HPDE6-E6E7 (cell line): ENCODE measurements around the gene SH3BP5.

Experiments
- DNase-seq: peaks from one replicate; pipeline ENCODE4 v3.0.0; 2011; ENCODE audit warnings: missing footprints; ENCODE audit errors: extremely low spot score

SH3BP5 gene

GRCh38 chr3:15347063-15347736 lies 14.8 kb upstream of the SH3BP5 start:
- DNase-seq = no peak

GRCh38 chr3:15346516-15346915 lies 14.1 kb upstream of the SH3BP5 start:
- DNase-seq = no peak

GRCh38 chr3:15345608-15346137 lies 13.3 kb upstream of the SH3BP5 start:
- no peak for DNase-seq

- DNase-seq = no peak
Measured at GRCh38 chr3:15345066-15345607, 12.8 kb upstream of the SH3BP5 start.

GRCh38 chr3:15342945-15343344 lies 10.6 kb upstream of the SH3BP5 start:
- DNase-seq = no peak

- no peak for DNase-seq
Measured at GRCh38 chr3:15342246-15342645, 9.9 kb upstream of the SH3BP5 start.

- DNase-seq = no peak
Measured at GRCh38 chr3:15341030-15341726, 8.8 kb upstream of the SH3BP5 start.

GRCh38 chr3:15339786-15340215 lies 7.4 kb upstream of the SH3BP5 start:
- DNase-seq = no peak

GRCh38 chr3:15339001-15339400 lies 6.6 kb upstream of the SH3BP5 start:
- no peak for DNase-seq

GRCh38 chr3:15337963-15338362 lies 5.6 kb upstream of the SH3BP5 start:
- no peak for DNase-seq

- DNase-seq = no peak
Measured at GRCh38 chr3:15336057-15336456, 3.7 kb upstream of the SH3BP5 start.

- no peak for DNase-seq
Measured at GRCh38 chr3:15333956-15334263, 1.5 kb upstream of the SH3BP5 start.

- DNase-seq = no peak
Measured at GRCh38 chr3:15333099-15333955, 941 bp upstream of the SH3BP5 start.

GRCh38 chr3:15331606-15332404 lies 581 bp downstream of the SH3BP5 start:
- no peak for DNase-seq

- DNase-seq = no peak
Measured at GRCh38 chr3:15331072-15331605, 1.2 kb downstream of the SH3BP5 start.

- DNase-seq = no peak
Measured at GRCh38 chr3:15330031-15330596, 2.3 kb downstream of the SH3BP5 start.

GRCh38 chr3:15329046-15330005 lies 3.1 kb downstream of the SH3BP5 start:
- no peak for DNase-seq

- no peak for DNase-seq
Measured at GRCh38 chr3:15327941-15328340, 4.4 kb downstream of the SH3BP5 start.

GRCh38 chr3:15326673-15327072 lies 5.7 kb downstream of the SH3BP5 start:
- no peak for DNase-seq

GRCh38 chr3:15326037-15326436 lies 6.3 kb downstream of the SH3BP5 start:
- no peak for DNase-seq
